NCI-H2227 (cell line): ENCODE measurements around the gene REM1.
"Not testable (repeated sequence)": the region's sequence is repeated elsewhere in the genome, so short reads cannot be mapped to it uniquely, and the experiment has no call there.

Experiments
- DNase-seq: peaks from one replicate; lab custom pipeline; 2025; ENCODE audit not compliant: unreplicated experiment; lab: John Stamatoyannopoulos, UW

The REM1 gene, protein sequence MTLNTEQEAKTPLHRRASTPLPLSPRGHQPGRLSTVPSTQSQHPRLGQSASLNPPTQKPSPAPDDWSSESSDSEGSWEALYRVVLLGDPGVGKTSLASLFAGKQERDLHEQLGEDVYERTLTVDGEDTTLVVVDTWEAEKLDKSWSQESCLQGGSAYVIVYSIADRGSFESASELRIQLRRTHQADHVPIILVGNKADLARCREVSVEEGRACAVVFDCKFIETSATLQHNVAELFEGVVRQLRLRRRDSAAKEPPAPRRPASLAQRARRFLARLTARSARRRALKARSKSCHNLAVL

DNA sequence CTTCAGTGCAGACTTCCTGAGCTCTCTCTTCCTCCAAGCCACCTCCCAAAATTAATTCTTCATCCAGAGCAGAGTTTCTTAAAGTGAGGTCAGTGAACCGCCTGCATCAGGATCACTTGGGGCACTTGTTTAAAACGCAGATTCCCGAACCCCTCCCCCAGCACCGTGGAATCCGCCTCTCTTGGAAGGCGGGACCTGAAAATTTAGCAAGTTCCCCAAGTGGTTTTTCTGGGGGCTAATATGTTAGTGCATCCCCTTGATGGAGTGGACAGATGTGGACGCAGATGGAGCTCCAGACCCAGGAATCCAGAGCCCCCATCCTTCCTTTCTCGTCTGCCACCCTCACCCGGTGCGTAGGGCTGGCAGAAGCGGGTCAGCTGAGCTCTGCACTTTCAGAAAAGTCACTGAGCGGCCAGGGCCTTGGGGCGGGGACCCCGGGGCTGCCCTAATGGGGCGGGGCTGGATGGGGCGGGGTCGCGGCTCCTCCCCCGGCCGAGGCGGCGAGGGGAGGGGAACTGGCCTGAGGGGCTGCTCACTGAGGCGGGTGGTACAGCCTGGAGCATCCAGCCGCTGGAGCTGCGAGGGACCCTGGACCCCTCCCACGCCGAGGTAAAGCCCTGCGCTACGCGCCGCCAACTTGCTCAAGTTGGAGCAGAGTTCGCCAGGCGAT lies at the start of gene REM1, which contains the start of gene DEFB124:
REM1 (plus strand) TSS at position 531 of the 670 bp plus-strand sequence. CDS start 1,158 bp downstream, outside the sequence.
DEFB124 (minus strand) TSS at position 370 of the 670 bp plus-strand sequence. CDS start 2,114 bp downstream, outside the sequence.
- DNase-seq = no peak

DNA sequence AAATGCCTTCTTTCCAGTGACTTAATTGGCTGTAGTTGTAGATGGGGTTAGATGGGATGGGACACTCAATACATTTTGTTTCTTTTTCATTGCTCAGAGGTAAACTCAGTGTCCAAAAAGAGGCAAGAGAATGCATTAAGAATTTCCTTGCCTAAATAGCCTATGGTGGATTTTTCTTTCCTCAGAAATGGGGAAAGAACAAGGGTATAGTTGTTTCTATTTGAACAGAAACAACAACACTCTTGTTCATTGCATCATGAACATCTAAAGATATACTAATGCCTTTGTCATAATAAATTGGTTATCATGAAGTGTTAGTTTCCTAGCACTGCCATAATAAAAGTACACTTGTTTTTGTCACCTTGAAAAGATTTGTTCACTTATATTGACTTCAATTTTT lies 49.3 kb upstream of the REM1 start:
- no peak for DNase-seq

DNA sequence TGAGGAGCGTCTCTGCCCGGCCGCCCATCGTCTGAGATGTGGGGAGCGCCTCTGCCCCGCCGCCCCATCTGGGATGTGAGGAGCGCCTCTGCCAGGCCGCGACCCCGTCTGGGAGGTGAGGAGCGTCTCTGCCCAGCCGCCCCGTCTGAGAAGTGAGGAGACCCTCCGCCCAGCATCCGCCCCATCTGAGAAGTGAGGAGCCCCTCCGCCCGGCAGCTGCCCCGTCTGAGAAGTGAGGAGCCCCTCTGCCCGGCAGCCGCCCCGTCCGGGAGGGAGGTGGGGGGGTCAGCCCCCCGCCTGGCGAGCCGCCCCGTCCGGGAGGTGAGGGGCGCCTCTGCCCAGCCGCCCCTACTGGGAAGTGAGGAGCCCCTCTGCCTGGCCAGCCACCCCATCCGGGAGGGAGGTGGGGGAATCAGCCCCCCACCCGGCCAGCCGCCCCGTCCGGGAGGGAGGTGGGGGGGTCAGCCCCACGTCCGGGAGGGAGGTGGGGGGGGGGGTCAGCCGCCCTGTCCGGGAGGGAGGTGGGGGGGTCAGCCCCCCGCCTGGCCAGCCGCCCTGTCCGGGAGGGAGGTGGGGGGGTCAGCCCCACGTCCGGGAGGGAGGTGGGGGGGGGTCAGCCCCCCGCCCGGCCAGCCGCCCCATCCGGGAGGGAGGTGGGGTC lies 48.1 kb upstream of the REM1 start:
- DNase-seq = not testable (repeated sequence)

DNA sequence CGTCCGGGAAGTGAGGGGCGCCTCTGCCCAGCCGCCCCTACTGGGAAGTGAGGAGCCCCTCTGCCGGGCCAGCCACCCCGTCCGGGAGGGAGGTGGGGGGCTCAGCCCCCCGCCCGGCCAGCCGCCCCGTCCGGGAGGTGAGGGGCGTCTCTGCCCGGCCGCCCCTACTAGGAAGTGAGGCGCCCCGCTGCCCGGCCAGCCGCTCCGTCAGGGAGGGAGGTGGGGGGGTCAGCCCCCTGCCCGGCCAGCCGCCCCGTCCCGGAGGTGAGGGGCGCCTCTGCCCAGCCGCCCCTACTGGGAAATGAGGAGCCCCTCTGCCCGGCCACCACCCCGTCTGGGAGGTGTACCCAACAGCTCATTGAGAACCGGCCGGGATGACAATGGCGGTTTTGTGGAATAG lies 47.5 kb upstream of the REM1 start:
- DNase-seq = not testable (repeated sequence)

DNA sequence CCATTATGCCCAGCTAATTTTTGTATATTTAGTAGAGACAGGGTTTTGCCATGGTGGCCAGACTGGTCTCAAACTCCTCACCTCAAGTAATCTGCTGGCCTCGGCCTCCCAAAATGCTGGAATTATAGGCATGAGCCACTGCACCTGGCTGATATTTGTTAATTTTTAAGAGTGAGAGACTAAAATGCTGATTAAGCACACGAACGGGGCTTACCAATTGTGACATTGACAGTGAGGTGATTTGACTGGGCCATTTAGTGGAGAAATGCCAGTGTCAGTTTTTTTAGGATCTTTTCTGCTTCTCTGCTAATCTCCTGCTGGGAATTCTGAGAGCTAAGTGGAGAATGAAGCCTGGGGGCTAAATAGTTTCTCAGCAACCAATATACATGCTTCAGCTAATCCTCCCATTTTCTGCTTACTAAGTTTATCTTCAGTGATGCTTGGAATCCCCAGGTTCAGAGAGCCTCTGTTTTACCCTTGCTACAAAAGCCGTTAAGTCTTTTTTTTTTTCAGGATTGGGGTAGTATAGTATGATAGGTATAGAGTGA lies 44.4 kb upstream of the REM1 start:
- DNase-seq = no peak

DNA sequence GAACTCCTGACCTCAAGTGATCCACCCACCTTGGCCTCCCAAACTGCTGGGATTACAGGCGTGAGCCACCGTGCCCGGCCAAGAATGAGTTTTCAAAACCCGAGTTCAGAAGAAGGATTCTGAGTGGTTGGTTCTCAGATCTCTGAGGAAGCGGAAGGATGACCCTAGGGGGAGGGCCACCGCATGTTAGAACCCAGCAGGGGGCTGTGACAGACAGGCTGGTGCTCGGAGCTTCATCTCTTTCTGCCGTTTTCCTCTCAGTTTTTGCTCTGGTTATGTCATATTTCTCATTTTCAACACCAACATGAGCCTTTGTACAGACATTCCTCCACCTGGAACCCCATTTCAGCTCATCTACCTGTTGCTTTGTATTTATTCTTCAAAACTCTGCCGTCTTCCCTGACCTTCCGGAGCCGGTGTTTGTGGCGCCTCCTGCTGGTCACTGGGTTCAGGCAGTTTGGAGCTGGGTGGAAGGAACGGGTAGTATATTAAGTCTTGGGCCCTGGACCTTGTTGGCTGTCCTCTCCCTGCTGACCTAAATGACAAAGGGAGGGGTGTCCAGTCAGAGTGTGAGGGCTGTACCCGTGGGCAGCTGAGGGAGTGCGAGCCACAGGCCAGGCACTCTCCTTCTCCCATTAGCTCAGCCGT lies 35.0 kb upstream of the REM1 start, which contains the start of gene DEFB123:
DEFB123 (plus strand) TSS at position 621 of the 648 bp plus-strand sequence. CDS start 67 bp downstream, outside the sequence.
- DNase-seq = no peak

DNA sequence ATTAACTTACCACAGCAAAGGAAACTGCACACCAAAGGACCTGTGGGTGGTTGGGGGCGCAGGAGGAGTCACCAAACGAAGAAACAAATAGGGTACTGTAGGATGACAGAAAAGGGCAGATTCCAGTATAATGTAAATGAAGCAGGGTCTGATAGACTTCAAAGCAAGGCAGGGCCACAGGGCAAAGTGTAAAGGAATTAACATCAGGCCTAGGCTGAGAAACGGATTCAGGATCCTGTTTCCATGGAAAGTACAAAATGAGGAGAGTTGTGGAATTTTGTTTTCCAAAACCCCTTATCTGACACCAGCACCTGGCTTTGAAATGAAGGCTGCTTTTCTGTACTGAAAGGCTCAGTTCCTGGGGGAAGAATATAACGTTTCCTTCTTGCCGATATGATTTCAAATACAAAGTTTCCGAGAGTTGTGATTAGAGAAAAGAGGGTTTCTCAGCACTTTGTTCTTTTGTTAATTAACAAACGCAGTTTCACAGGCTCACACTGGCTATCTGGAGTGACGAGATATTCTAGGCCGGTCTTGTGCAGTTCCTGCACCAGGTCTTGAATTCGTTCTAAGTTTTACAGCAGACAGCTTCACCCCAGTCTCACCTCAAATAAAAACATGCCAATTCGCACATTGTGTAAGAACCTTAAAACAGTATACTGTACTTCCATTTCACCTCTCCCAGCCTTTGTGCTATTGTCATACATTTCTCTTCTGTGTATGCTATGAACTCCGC lies 28.8 kb upstream of the REM1 start:
- DNase-seq = no peak

DNA sequence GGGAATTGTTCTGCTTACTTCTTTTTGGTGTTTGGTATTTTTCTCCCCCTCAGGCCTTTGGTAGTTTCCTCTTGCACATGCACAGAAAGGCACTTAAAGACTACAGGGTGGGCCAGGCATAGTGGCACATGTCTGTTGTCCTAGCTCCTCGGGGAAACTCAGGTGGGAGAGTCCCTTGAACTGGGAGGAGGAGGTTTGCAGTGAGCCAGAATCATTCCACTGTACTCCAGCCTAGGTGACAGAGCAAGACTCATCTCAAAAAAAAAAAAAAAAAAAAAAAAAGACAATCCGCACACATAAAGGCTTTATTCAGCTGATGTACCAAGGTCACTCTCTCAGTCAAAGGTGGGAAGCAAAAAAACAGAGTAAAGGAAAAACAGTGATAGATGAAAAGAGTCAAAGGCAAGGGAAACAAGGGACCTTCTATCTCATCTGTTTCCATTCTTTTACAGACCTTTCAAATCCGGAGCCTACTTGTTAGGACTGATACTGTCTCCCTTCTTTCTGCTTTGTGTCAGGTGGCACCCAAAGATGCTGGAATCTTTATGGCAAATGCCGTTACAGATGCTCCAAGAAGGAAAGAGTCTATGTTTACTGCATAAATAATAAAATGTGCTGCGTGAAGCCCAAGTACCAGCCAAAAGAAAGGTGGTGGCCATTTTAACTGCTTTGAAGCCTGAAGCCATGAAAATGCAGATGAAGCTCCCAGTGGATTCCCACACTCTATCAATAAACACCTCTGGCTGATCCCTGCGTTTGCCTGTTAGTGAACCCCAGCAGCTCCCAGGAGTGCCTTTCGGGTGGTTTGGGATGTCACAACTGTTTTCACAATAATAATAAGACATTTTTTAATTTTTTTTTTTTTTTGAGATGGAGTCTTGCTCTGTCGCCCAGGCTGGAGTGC lies 25.3 kb upstream of the REM1 start:
- no peak for DNase-seq

DNA sequence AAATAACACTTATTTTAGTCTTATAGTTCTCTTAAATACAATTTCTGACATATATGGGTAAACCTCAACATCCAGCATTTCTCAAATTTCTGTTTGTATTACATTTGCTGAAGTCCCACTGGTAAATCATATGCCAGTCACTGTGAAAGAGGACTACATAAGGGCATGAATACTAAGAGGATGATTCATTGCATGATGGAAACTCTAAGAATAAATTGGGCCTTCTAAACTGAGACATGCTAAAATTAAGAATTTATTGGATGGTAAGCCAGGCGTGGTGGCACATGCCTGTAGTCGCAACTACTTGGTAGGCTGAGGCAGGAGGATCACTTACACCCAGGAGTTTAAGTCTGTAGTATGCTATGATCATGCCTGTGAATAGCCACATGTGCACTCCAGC lies 22.5 kb upstream of the REM1 start:
- DNase-seq = no peak

DNA sequence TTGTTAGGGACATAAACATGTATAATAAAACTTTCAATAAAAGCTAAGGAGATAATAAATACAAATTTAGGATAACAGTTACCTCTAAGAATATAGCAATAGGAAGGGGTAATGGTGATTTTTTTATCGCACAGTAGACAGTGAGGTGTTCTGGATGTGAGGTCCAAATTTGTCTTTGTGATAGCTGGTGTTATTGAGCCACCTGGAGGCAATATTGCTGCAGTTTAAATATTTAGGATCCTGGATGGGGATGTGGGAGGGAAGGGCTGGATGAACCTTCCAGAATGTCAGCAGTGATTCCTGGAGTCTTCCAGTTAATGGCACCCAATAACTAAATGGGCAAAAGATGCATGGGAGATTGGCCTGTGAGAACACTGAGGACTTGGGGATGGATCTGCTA lies 20.7 kb upstream of the REM1 start:
- DNase-seq = no peak

DNA sequence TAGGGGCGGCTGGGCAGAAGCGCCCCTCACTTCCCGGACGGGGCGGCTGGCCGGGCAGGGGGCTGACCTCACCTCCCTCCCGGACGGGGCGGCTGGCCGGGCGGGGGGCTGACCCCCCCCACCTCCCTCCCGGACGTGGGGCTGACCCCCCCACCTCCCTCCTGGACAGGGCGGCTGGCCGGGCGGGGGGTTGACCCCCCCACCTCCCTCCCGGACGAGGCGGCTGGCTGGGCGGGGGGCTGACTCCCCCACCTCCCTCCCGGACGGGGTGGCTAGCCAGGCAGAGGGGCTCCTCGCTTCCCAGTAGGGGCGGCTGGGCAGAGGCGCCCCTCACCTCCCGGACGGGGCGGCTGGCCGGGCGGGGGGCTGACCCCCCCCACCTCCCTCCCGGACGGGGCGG lies 4.1 kb upstream of the REM1 start:
- not testable (repeated sequence) for DNase-seq

DNA sequence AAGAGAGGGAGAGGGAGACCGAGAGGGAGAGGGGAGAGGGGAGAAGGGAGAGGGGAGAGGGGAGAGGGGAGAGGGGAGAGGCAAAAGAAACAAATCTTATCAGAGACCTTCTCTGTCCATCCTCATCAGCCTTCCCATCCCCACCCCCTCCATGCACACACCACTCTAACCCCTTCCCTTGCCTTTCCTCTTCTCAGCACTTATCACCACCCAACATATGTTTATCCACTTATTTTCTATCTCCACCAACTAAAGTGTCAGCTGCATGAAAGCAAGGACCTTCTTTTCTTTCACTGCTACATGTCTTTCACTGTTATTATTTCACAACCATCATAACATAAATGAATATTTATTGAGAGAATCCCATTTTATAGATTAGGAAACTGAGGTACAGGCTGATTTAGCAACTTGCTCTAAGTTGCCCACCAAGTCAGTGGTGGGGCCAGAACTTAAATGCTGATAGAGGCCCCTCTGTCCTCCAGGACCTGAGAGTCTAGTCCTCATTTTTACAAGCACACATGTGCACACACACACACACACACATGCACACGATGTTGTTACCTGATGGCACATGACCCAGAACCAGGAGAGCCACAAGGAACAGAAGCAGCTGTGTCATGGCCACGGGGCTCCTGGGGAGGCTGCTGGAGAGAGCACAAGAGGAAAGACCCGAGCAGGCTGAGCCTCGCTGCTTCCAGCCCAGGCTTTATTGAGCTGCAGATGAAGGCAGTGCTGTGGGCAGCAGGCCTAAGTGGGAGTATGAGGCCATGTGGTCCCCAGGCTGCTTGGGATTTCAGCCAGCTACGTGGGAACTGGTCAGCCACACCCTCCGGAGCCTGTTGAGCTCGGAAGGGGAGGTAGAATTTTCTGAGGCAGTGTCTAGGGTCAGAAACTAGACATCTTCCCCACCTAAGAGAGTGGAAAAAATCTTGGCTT lies 2.4 kb upstream of the REM1 start:
- DNase-seq = no peak

DNA sequence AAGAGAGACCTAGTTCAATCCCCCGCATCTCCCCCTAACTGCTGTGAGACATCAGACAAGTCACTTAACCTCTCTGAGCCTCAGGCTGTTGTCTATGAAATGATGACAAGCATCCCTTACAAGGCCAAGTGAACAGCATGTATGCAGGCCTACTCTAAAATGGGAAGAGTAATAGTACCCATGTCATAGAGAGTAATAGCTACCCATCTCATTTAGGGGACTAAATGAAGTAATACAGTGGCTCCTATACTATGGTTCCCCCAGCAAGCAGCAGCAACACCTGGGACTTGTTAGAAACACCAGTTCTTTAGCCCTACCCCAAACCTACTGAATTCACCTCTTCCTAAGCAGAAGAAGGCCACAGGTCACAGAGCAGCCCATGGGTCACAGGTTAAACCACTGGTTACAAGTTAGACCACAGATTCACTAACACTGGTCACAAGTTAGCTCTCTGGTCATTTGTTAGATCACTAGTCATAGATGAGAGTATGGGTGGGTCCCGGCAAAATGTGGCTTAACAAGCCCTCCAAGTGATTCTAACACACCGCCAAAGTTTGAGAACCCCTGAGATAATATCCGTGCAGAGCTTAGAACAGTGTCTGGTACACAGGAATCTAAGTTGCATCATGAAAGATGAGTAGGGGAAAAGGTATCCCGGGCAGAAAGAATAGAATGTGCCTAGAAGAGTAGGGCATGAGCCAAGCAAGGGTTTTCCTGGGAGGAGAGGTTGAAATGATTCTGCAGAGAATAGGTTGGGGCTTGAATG lies 1.6 kb upstream of the REM1 start:
- DNase-seq = no peak

DNA sequence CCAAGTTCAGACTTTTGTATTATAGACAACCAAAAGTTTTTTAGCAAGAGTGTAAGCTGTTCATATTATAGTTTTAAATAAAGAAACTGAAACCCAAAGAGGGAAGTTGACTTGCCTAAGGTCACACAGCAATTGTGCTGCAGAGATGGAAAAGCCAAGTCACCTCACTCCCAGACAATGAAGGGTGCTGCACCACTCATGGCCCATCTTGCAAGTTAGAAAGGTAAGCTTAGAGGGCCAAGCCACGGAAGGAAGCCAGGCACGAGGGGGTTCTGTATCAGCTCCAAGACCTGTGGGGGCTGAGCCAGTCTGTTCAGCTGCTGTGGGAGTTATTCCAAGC lies 1.0 kb upstream of the REM1 start:
- no peak for DNase-seq

DNA sequence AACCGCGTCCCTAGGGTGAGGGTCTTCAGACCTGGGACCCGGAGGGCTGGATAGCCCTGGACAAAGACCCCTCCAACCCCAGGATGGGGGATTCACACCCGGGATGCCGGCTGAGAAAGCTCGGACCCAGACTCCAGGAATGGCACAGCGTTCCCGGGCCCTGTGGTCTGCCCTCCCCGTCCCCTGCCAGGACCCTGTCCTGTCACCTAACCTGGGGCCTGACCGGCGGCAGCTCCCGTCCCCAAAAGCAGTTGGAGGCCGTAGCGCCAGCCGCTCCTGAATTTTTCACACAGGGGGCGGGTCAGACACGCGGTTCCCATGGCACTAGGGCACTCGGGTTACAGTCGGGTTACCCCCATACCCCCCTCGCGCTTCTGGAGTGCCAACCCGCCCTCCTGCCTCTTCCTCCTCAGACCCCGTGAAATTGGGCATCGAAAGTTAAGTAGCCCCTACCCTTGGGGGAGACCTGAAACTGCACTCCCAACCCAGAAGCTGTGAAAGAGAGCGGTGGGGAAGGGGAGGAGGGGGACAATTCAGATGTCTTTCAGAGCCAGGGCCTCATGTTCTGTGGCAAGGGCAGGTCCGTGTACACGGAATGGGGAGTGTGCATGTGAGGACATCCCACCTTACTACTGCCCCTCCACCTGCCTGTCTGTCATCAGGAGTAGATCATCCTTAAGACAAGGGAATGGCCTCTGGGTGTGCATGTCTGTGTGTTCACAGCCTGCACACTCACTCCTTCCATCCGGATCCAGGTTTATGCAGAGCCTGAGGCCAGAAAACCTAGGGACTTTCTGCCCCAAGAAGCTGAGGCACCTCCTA lies 595 bp downstream of the REM1 start:
- DNase-seq = no peak

DNA sequence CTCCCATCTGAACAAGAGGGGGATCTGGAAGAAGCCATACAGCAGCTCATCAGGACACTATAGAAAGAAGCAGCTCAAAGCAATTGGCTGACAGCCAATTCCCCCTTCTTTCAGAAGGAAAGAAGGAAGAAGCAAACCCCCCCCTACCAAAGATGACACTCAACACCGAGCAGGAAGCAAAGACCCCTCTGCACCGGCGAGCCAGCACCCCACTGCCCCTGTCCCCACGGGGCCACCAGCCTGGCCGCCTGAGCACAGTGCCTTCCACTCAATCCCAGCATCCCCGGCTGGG lies 1.2 kb downstream of the REM1 start:
- peak; percentile 14 for DNase-seq

DNA sequence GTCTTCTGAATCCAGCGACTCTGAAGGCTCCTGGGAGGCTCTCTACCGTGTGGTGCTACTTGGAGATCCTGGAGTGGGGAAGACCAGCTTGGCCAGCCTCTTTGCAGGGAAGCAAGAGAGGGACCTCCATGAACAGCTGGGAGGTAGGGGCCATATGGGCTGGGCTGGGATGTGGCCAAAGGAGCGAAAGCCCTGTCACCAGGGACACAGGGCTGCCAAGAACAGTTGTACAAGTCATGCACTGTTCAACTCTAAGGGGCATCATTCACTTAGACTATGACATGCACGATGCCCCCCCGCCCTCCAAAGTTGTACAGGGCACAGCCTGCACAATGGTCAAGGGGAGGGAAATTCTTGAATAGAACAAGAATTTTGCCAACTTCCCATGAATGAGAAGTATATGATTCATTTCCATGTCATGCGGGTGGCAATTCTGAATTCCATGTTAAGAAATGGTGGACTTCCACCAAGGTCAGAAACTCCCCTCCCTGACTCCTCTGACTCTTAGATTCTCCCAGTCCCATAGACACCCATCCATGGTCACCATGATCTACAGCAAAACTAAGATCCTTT lies 1.6 kb downstream of the REM1 start:
- DNase-seq = no peak
